Central memory CD8-positive, alpha-beta T cell (primary cell): ENCODE measurements around the gene PROK2.

Experiments
- ATAC-seq: fragments of 150-1000 bp; cut with Tn5 transposase; replicated peaks from 2 replicates; pipeline ENCODE4 v1.10.0; 2022; ENCODE audit warnings: mild to moderate bottlenecking, moderate FRiP score, moderate number of reproducible peaks; ENCODE audit not compliant: poor library complexity, severe bottlenecking; ENCODE audit errors: extremely low read depth
- DNase-seq, 2 donors: peaks; one replicate each; pipeline ENCODE4 v3.0.0; 2021; ENCODE audit warnings: low spot score in 2 of 2
- H3K27ac Mint-ChIP-seq: one replicate; pipeline ENCODE4 v1.8.0; 2022; ENCODE audit warnings: low read depth, mild to moderate bottlenecking, moderate library complexity, mixed read lengths
- H3K27me3 Mint-ChIP-seq: one replicate; pipeline ENCODE4 v1.8.0; 2022; ENCODE audit warnings: mixed read lengths
- H3K36me3 Mint-ChIP-seq: one replicate; pipeline ENCODE4 v1.8.0; 2022; ENCODE audit warnings: mild to moderate bottlenecking, moderate library complexity, mixed read lengths; ENCODE audit not compliant: insufficient read depth
- H3K4me1 Mint-ChIP-seq: one replicate; pipeline ENCODE4 v1.8.0; 2022; ENCODE audit warnings: mixed read lengths
- H3K4me3 Mint-ChIP-seq: one replicate; pipeline ENCODE4 v1.8.0; 2022; ENCODE audit warnings: mild to moderate bottlenecking, moderate library complexity, mixed read lengths
- H3K9me3 Mint-ChIP-seq: one replicate; pipeline ENCODE4 v1.8.0; 2022; ENCODE audit warnings: mixed read lengths

Gene PROK2

DNA sequence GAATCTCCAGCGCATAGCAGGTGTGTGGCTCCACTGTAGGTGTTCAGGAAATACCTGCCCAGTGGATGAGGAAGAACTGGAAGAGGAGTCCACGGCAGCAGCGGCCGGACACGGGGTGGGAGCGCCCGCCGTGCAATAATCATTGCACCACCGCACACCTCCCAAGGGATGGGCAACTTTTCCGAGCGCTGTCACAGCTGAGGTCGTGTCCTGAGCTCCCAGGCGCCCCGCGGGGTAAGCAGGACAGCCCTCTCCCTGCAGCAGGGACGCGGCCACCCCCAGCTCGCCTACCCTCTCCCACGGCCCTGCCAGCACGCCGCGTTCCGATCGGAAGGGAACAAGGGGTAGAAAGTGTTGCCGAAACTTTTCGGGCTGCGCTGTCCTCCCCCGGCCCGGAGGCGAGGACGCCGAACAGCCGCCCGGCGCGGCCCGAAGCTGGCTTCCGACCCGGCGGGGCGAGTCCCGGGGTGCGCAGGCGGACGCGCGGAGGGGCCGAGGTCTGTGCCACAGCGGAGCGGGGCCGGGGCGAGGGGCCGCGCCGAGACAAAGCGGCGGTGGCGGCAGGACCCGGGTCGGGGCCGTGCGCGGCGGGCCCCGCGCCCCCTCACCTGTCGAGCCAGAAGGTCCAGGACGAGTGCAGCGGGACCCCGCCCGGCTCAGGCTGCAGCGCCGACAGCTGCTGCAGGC is 60.2 kb downstream of the PROK2 start:
- ATAC-seq (peak; percentile 5), DNase-seq (no peak)
- H3K4me3 Mint-ChIP-seq: peak overlapping the region; percentile 93
- H3K9me3 Mint-ChIP-seq: no peaks in the 10 kb centered on the region
- peaks cover 14% of the 10 kb centered on the region for H3K36me3 Mint-ChIP-seq
- no peaks in the 10 kb centered on the region for H3K27me3 Mint-ChIP-seq
- peak overlapping the region; percentile 78 for H3K27ac Mint-ChIP-seq
- H3K4me1 Mint-ChIP-seq: peaks cover 77% of the 10 kb centered on the region

DNA sequence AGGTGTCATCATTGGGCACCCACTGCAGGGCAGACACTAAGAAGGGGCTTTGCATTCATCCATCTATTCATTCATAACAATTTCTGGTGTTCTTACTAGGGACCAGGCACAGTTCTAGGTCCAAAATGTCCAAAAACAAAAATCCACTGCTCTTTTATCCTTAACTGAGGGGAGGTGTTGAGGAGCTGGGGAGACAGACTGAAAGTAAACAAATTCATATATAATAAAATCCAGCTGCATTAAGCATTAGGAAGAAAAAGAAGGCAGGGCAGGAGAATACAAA is 60.8 kb downstream of the PROK2 start:
- H3K4me3 Mint-ChIP-seq: peak overlapping the region; percentile 93
- ATAC-seq (no peak), DNase-seq (no peak)
- peaks cover 77% of the 10 kb centered on the region for H3K4me1 Mint-ChIP-seq
- H3K36me3 Mint-ChIP-seq: peaks cover 13% of the 10 kb centered on the region
- H3K9me3 Mint-ChIP-seq: no peaks in the 10 kb centered on the region
- no peaks in the 10 kb centered on the region for H3K27me3 Mint-ChIP-seq
- H3K27ac Mint-ChIP-seq: peak overlapping the region; percentile 78

DNA sequence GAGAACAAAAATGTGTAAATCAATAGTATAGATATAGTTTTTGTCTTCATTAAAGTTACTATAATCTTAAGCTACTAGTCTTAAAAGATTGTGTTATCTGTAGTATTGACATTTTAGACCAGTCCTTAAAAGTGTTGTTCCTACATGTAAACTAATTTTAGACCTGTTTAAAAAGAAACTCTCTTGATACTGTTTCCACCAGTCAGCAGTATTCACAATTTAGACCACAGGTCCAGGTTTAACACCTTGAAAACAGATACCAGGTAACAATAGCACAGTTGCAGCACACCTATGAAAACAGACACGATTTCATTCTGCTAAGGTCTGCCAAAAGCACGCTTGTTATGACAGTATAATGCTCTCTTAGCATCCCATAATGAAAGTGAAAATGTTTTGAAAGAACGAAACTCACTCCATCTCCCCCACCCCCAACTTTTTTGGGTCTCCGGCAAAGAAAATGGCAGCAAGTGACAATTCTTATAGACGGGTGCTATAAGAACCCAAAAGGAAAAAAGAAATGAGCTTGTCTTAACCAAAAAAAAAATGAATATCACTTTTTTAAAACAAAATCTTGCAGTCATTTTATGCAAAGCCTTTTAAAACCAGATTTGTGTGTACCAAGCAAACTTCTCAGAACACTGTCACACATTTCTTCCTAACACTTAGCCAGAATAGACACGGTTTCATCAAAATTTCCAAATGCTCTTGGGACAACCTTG is 61.3 kb downstream of the PROK2 start:
- Mint-ChIP-seq H3K27ac (peak overlapping the region; percentile 78), H3K9me3 (no peaks in the 10 kb centered on the region), H3K4me1 (peaks cover 77% of the 10 kb centered on the region), H3K36me3 (peaks cover 13% of the 10 kb centered on the region), H3K4me3 (peak overlapping the region; percentile 93), H3K27me3 (no peaks in the 10 kb centered on the region)
- ATAC-seq: peak; percentile 52
- DNase-seq: peak in 1 of 2 donors; percentile 28

DNA sequence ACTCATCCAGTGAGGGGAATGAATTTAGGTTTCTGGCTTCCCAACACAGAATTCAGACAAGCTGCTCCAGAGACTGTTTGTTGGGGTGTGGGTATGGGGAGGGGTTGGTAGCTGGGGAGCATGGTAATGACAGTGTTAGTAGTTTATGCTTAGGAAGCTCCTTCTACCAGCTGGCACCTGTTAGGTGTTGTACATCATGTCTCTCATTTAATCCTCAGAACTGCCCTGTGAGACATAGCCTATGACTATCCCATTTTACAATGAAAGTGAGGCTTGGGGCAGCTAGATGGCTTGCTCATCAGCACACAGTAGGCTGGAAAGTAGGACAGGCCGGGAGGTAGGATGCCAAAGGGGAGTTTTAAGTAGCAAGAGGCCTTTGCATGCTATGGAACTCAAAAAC is 62.3 kb downstream of the PROK2 start:
- no peak for DNase-seq
- no peak for ATAC-seq
- peak overlapping the region; percentile 93 for H3K4me3 Mint-ChIP-seq
- no peaks in the 10 kb centered on the region for H3K9me3 Mint-ChIP-seq
- peaks cover 78% of the 10 kb centered on the region for H3K4me1 Mint-ChIP-seq
- H3K27ac Mint-ChIP-seq: peak overlapping the region; percentile 78
- no peaks in the 10 kb centered on the region for H3K27me3 Mint-ChIP-seq
- peaks cover 13% of the 10 kb centered on the region for H3K36me3 Mint-ChIP-seq
